ENCODE measurements around the gene ELL2.

- TF ChIP-seq CTCF (IDR thresholded peaks at IDR 0.05) (no peak), POLR2AphosphoS5 (IDR thresholded peaks at IDR 0.05) (no peak), POLR2A (IDR thresholded peaks at IDR 0.05) (no peak)
These were observed 40.1 kb downstream of the ELL2 start for GRCh38 chr5:95921501-95921900.
